GM18867 (cell line): ENCODE data around the gene TRMT44.
"Not testable (repeated sequence)": the region's sequence is repeated elsewhere in the genome, so short reads cannot be mapped to it uniquely, and the experiment has no call there.

Experiments
- ATAC-seq: cut with Tn5 transposase; IDR thresholded peaks from one replicate; pipeline ENCODE4 v1.9.1; 2021; ENCODE audit warnings: mild to moderate bottlenecking, moderate library complexity; ENCODE audit not compliant: unreplicated experiment

TRMT44 gene

GRCh38 chr4:8486643-8487042 is 46.1 kb downstream of the TRMT44 start:
- ATAC-seq: not testable (repeated sequence)

DNA sequence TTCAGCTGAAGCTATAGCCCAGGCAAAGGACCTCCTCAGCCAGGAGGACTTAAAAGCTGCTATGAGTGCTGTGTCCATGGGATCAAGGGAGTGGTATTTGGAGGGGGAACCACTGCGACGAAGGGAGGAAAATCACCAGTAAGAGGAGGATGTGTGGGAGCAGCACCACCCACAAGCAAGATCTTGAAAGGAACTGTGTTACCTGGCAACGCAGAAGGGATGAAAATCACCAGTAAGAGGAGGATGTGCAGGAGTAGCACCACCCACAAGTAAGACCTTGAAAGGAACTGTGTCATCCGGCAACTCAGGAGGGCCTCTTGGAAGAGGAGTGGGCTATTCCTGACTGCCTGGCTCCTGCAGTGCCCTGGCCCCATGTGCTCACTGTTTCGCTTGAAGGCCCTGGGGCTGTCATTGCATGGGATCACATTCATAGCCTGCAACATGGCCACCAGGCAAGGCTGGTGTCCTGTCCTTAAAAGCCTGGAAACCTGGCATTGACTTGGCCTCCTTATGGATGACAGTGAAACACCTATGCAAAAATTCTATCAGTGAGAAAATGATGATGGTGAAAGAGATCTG is 48.3 kb downstream of the TRMT44 start:
- no peak for ATAC-seq

DNA sequence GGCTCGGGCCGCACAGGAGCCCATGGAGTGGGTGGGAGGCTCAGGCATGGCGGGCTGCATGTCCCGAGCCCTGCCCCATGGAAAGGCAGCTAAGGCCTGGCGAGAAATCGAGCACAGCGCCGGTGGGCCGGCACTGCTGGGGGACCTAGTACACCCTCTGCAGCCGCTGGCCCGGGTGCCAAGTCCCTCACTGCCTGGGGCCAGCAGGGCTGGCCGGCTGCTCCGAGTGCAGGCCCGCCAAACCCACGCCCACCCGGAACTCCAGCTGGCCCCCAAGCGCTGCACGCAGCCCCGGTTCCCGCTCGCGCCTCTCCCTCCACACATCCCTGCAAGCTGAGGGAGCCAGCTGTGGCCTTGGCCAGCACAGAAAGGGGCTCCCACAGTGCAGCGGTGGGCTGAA is 50.9 kb downstream of the TRMT44 start:
- ATAC-seq: not testable (repeated sequence)

DNA sequence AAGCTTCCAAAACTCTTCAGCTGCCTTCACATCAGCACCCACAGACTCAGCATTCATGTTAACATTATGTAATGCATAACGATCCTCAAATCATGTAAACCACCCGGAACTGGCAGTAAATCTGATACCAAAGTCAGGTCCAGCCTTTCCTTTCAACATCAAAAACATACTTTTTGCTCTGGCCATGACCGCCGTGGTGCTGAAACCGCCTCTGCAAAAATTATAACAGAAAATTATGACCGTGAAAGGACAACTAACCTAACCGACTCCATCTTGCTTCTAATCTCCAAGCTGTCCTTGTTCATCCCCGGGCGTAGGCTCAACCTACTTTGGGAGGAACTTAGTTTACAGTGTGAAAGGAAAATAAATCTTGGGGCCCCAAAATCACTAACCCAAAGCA is 51.6 kb downstream of the TRMT44 start:
- no peak for ATAC-seq

DNA sequence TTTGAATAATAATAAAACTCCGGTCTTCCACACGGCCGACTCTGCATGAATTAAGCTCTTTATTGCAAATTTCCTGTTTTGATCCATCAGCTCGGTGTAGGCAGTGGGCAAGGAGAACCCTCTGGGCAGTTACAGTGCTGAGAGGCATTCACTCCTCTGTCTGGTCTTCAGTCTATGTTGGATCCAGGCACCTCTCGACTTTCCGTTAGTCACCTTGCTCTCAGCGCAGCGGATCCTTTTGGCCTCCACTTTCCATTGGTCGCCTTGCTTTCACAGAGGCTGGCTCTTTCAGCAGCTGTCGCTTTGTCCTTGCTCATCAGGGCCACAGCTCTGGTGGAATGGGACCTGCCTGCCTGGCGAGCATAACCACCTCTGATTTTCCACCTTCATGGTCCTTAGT is 52.9 kb downstream of the TRMT44 start:
- no peak for ATAC-seq

GRCh38 chr4:8494218-8494617 is 53.6 kb downstream of the TRMT44 start:
- ATAC-seq: no peak

GRCh38 chr4:8494983-8495548 is 54.5 kb downstream of the TRMT44 start:
- ATAC-seq: no peak

GRCh38 chr4:8495803-8496202 is 55.2 kb downstream of the TRMT44 start:
- ATAC-seq: no peak

DNA sequence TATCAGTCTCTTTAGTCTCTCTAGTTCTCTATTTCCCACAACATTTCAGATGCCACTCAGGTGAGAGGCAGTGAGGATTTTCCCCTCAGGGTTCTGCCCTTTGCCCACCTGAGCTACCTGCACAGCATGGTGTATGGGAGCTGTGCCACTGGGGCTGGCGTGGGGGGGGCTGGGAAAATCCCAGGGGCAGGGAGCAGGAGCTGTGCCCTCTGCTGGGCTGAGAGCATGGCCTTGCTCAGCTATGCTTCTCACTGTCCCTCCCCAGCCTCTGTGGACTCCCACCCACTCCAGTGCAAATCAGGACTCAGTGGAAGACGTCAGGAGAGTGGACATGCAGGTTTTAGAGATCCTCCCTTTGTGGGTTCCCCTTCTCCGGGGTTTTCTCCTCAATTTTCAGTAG is 57.2 kb downstream of the TRMT44 start:
- no peak for ATAC-seq

- no peak for ATAC-seq
Measured at GRCh38 chr4:8500966-8501365, 60.4 kb downstream of the TRMT44 start.

- ATAC-seq: no peak
Measured at GRCh38 chr4:8501781-8502180, 61.2 kb downstream of the TRMT44 start.

- no peak for ATAC-seq
Measured at GRCh38 chr4:8502371-8502770, 61.8 kb downstream of the TRMT44 start.

GRCh38 chr4:8502836-8503585 is 62.4 kb downstream of the TRMT44 start:
- no peak for ATAC-seq

DNA sequence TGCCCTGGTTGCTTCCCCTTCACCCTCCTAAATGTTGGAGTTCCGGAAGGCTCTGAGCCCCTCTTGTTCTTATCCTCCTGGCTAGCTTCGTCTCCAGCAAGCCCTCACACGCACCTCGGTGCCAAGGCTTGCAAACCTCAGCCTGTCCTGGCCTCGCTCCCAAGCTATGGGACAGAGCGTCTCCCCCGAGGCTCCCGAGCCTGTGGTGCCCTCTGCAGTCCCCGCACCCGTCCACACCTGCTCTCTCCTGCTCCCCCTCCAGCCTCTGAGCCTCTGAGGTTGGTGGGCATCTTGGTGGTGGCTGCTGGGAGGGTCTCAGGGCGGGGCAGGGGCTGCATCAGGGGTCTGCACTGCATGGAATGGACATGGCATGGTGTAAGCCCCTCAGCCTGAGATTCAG is 63.2 kb downstream of the TRMT44 start:
- no peak for ATAC-seq

DNA sequence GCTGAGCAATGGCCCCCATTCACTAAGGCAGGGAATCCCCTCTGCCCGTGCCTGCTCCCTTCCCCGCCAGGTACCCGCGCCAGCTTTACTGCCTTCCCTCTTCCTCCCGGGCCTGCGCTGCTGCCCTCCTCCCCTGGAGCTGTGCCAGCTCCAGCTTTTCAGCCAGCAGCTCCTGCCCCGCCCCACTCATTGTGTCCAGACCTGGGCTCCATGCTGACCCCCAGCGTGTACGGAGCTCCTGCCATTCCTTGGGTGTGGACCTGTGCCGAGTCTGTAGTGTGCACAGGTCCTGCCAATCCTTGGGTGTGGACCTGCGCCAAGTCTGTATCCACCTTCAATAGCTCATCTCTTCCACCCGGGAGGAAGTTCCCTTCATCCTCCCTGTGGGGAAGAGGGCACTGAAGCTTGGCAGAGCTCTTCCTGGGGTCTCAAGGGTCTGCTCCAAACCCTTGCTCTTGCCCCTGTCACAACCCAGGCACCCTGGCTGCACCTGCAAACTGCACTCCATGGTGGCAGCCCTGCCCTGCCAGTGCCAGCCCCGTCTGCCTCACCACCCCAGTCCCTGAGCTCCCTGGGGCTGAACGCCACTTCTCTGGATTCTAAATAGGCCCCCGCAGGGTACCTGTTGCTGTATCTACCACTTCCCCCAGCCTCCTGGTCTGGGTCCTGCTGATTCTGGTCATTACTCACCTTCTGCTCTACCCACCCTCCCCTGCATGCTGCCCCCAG is 63.9 kb downstream of the TRMT44 start:
- ATAC-seq: no peak

DNA sequence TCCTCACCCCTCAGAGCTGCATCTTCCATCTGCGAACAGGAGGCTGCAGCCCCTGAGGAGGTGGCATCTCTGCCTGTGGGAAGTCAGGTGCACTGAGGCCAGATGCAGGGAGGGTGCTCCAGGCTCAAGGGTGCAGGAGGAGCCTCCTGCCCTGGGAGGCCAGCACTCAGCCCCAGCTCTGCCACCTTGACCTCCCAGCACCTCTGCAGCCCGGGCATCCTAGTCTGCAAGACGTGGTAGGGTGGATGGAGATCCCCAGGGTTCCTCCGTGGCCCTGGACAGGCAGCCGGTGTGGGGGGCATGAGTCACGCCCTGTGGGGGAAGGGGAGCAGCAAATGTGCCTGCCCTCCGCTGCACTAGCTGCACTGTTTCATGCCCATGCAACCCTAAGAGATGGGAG is 64.7 kb downstream of the TRMT44 start:
- no peak for ATAC-seq

DNA sequence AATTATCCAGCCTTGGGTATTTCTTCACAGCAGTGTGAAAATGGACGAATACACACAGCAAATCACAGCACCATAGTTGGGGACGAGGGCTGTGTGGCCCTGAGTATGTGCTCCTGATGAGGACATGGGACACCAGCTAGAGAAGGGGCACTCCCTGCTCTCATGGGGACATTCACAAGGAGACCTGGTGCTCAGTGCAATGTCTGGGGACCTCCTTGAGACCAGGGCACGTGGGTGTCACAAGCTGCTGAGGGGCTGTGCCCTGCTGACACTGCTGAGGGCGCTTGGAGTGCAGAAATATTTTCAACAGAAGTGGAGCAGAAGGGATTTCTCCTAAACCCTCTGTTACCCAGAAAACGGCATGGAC is 65.4 kb downstream of the TRMT44 start:
- ATAC-seq: no peak

GRCh38 chr4:8506373-8507195 is 66.0 kb downstream of the TRMT44 start:
- ATAC-seq: no peak

DNA sequence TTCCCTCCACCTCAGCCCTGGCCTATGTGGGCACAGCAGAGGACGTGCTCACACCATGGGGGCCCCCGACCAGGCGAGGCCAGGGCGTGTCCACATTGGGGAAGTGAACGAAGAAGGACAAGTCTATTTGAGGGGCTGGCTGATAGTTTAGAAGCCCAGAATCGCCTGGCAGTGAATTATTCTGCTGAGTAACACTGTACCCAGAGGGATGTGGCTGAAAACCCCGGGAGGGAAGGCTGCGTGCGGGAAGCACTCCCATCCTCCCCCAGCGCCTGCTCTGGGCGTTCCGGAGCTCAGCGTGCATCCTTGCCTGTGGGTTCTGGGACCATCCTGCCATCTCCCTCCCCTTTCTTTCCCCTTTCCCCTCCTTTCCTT is 66.6 kb downstream of the TRMT44 start:
- ATAC-seq: no peak

DNA sequence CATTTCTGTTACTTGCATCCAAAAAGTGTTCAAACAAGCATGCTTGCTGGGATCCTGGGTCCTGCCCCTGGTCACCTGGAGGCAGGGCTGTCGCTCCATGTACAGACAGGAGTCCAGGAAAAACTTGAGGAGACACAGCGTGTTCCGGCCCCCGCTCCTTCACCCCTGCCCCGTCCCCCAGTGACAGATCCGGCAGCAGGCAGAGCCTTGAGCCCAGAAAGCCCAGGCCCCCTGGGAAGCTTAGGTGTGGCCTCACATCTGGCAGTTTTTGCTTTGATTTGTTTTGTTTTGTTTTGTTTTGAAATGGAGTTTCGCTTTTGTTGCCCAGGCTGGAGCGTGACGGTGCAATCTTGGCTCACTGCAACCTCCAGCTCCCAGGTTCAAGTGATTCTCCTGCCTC is 67.0 kb downstream of the TRMT44 start:
- ATAC-seq: no peak

- no peak for ATAC-seq
Measured at GRCh38 chr4:8508266-8508665, 67.7 kb downstream of the TRMT44 start.
